ENCODE measurements around the gene EFTUD2.

GRCh38 chr17:44804302-44805089 lies 94.7 kb downstream of the EFTUD2 start:
- TF ChIP-seq POLR2A (IDR thresholded peaks at IDR 0.05; ENCODE audit: control extremely low read depth in 1 of 2, low read depth in 2 of 2, low read length in 2 of 2): no peak
- TF ChIP-seq CTCF (IDR thresholded peaks at IDR 0.05; ENCODE audit: control extremely low read depth in 1 of 3, insufficient read depth in 1 of 3, low read depth in 1 of 3, low read length in 3 of 3): no peak
- TF ChIP-seq SP1 (IDR thresholded peaks at IDR 0.05; ENCODE audit: low read depth, low read length): no peak
- no peak for TF ChIP-seq SP2 (IDR thresholded peaks at IDR 0.05; ENCODE audit: low read length)
- no peak for TF ChIP-seq CREB1 (IDR thresholded peaks at IDR 0.05)
- no peak for TF ChIP-seq YY1 (IDR thresholded peaks at IDR 0.05; ENCODE audit: low read depth, low read length)
- TF ChIP-seq BCL11A (IDR thresholded peaks at IDR 0.05; ENCODE audit: low read depth in 2 of 2, low read length in 2 of 2): no peak
- no peak for TF ChIP-seq CBX8 (IDR thresholded peaks at IDR 0.05; ENCODE audit: borderline replicate concordance, low read depth, low read length)
- no peak for TF ChIP-seq MAFK (IDR thresholded peaks at IDR 0.05; ENCODE audit: low read depth, low read length)
- no peak for TF ChIP-seq CEBPB (IDR thresholded peaks at IDR 0.05; ENCODE audit: low read depth, low read length)
